Measurements from ENCODE around the gene PPP6R1.

GRCh38 chr19:55245236-55245904 lies 13.4 kb downstream of the PPP6R1 start:
- no peak for TF ChIP-seq CTCF (IDR thresholded peaks at IDR 0.05)
- TF ChIP-seq POLR2AphosphoS5 (IDR thresholded peaks at IDR 0.05), result no peak
- TF ChIP-seq POLR2A (IDR thresholded peaks at IDR 0.05), result no peak

All from gastroesophageal sphincter (tissue), 3 donors.